SK-N-SH (cell line): ENCODE results near the gene SUCLG2. TPM values are rescaled to one million over a fixed set of nuclear protein-coding genes. Genes with fewer than 3 reads are reported as not detected.
"Not testable (repeated sequence)": the region's sequence is repeated elsewhere in the genome, so short reads cannot be mapped to it uniquely, and the experiment has no call there.

Experiments
- CTCF ChIA-PET: fragments of 300-600, 350-600 bp; formaldehyde crosslinking; extraction: SDS; loops from one replicate; lab custom pipeline; 2021; lab: Yijun Ruan, JAX
- POLR2A ChIA-PET: fragments of 350-600 bp; sonication (Branson Sonifier 250); formaldehyde crosslinking; extraction: SDS; loops from one replicate; lab custom pipeline; 2020; ENCODE audit warnings: antibody characterized with exemption, inconsistent platforms; lab: Yijun Ruan, JAX
- DNase-seq: peaks from one replicate; pipeline ENCODE4 v3.0.0; 2012
- H2AFZ ChIP-seq: fragments of 200-600 bp; sonication (generic); 2 replicates; pipeline ENCODE4 v1.8.1; 2016; ENCODE audit warnings: antibody characterized with exemption, mild to moderate bottlenecking, low read depth
- H3F3A ChIP-seq: fragments of 200-600 bp; sonication (generic); replicated peaks from 2 replicates; pipeline ENCODE3; 2016; ENCODE audit warnings: antibody characterized with exemption, mild to moderate bottlenecking; ENCODE audit not compliant: insufficient read depth
- H3K27ac ChIP-seq, 2 experiments: fragments of 200-500 bp in 1 of 2; fragments of 200-600 bp in 1 of 2; sonication (Bioruptor generic) in 1 of 2; sonication (generic), shearing (Covaris generic) in 1 of 2; 2 replicates each; pipeline versions ENCODE4 v1.5.1 to v1.6.1; 2014 to 2016; ENCODE audit warnings: low read depth in 2 of 2, inconsistent platforms in 1 of 2, low read length in 1 of 2, mild to moderate bottlenecking in 1 of 2, mixed read lengths in 1 of 2
- H3K27me3 ChIP-seq: fragments of 200-600 bp; sonication (generic), shearing (Covaris generic); 2 replicates; pipeline ENCODE4 v1.6.1; 2016; ENCODE audit warnings: mixed run types; ENCODE audit not compliant: insufficient read depth
- H3K36me3 ChIP-seq, 2 experiments: fragments of 200-500 bp in 1 of 2; fragments of 200-600 bp in 1 of 2; sonication (Bioruptor generic) in 1 of 2; sonication (generic) in 1 of 2; replicated peaks in 1 of 2; 2 replicates each; pipeline versions ENCODE3 to v1.5.1; 2014 to 2016; ENCODE audit warnings: low read length in 1 of 2, mild to moderate bottlenecking in 1 of 2; ENCODE audit not compliant: insufficient read depth in 2 of 2, control insufficient read depth in 1 of 2
- H3K4me1 ChIP-seq, 2 experiments: fragments of 200-500 bp in 1 of 2; fragments of 200-600 bp in 1 of 2; sonication (Bioruptor generic) in 1 of 2; sonication (generic), shearing (Covaris generic) in 1 of 2; 2 replicates each; pipeline versions ENCODE4 v1.5.1 to v1.6.1; 2014 to 2016; ENCODE audit warnings: low read depth in 1 of 2, low read length in 1 of 2, mixed run types in 1 of 2; ENCODE audit not compliant: insufficient read depth in 2 of 2, control insufficient read depth in 1 of 2
- H3K4me2 ChIP-seq: fragments of 200-600 bp; sonication (generic), shearing (Covaris generic); 2 replicates; pipeline ENCODE4 v1.6.1; 2017; ENCODE audit warnings: mixed run types
- H3K4me3 ChIP-seq, 2 experiments: fragments of 200-500 bp in 1 of 2; fragments of 200-600 bp in 1 of 2; sonication (Bioruptor generic) in 1 of 2; sonication (generic), shearing (Covaris generic) in 1 of 2; 2 replicates each; pipeline versions ENCODE4 v1.5.1 to v1.8.1; 2014 to 2016; ENCODE audit warnings: low read depth in 2 of 2, inconsistent platforms in 1 of 2, low read length in 1 of 2, mild to moderate bottlenecking in 1 of 2, mixed read lengths in 1 of 2, moderate library complexity in 1 of 2
- H3K79me2 ChIP-seq: fragments of 200-600 bp; sonication (generic); 2 replicates; pipeline ENCODE4 v1.8.1; 2017; ENCODE audit warnings: mild to moderate bottlenecking; ENCODE audit not compliant: insufficient read depth
- H3K9ac ChIP-seq: fragments of 200-600 bp; sonication (generic); 2 replicates; pipeline ENCODE4 v1.6.1; 2017; ENCODE audit warnings: mixed run types
- H3K9me2 ChIP-seq: fragments of 200-600 bp; sonication (generic); 2 replicates; pipeline ENCODE4 v1.6.1; 2017; ENCODE audit warnings: mixed run types
- H3K9me3 ChIP-seq: fragments of 200-600 bp; sonication (generic); 2 replicates; pipeline ENCODE4 v1.6.1; 2017; ENCODE audit warnings: mixed run types, mild to moderate bottlenecking, moderate library complexity
- H4K20me1 ChIP-seq: fragments of 200-600 bp; sonication (generic); 2 replicates; pipeline ENCODE4 v1.6.1; 2017; ENCODE audit warnings: mild to moderate bottlenecking, mixed run types; ENCODE audit not compliant: insufficient read depth
- ELF1 ChIP-seq: IDR thresholded peaks from 2 replicates; pipeline ENCODE4 v1.4.0; 2012
- FOXM1 ChIP-seq: IDR thresholded peaks from 2 replicates; pipeline ENCODE4 v1.4.0; 2012; ENCODE audit warnings: low read depth, mild to moderate bottlenecking
- GATA2 ChIP-seq: sonication (generic); formaldehyde crosslinking; IDR thresholded peaks from 2 replicates; pipeline ENCODE4 v1.5.0; 2020; ENCODE audit warnings: mild to moderate bottlenecking, missing genetic modification reagents
- MXI1 ChIP-seq: IDR thresholded peaks from 2 replicates; pipeline ENCODE4 v1.6.1; 2012; ENCODE audit warnings: mild to moderate bottlenecking, low read depth, low read length, improper control_type of control experiment
- POLR2AphosphoS5 ChIP-seq: IDR thresholded peaks from 2 replicates; pipeline ENCODE4 v1.6.1; 2012; ENCODE audit warnings: low read depth, low read length
- RAD21 ChIP-seq: IDR thresholded peaks from 2 replicates; pipeline ENCODE4 v1.6.1; 2012; ENCODE audit warnings: mild to moderate bottlenecking, low read length
- RCOR1 ChIP-seq: fragments of 150-350 bp; IDR thresholded peaks from 2 replicates; pipeline ENCODE4 v1.6.1; 2017; ENCODE audit warnings: antibody characterized with exemption, low read length
- REST ChIP-seq: IDR thresholded peaks from 2 replicates; pipeline ENCODE4 v1.6.1; 2012; ENCODE audit warnings: mild to moderate bottlenecking, low read depth, low read length, moderate library complexity
- SMC3 ChIP-seq: IDR thresholded peaks from 2 replicates; pipeline ENCODE4 v1.6.1; 2012; ENCODE audit warnings: low read depth, low read length, improper control_type of control experiment
- TAF1 ChIP-seq: IDR thresholded peaks from 2 replicates; pipeline ENCODE4 v1.6.1; 2012; ENCODE audit warnings: low read depth, mild to moderate bottlenecking, low read length, moderate library complexity, borderline replicate concordance
- TCF12 ChIP-seq: IDR thresholded peaks from 2 replicates; pipeline ENCODE4 v1.4.0; 2012
- YY1 ChIP-seq: IDR thresholded peaks from 2 replicates; pipeline ENCODE4 v1.4.0; 2012; ENCODE audit warnings: low read depth, mild to moderate bottlenecking
- ZBTB33 ChIP-seq: IDR thresholded peaks from 2 replicates; pipeline ENCODE4 v1.4.0; 2012; ENCODE audit warnings: low read depth, borderline replicate concordance
- WGBS: methylation state at CpG from one replicate; pipeline ENCODE4 v1.1.6; 2017; ENCODE audit warnings: low lambda C conversion rate; 5-methylcytosine and 5-hydroxymethylcytosine counted together
- polyA plus RNA-seq, 3 experiments: library from polyadenylated mRNA; depleted of rRNA; stranded (reverse); fragments of >200 nt; gene quantifications; 2 replicates each; pipeline ENCODE4 v1.2.3, GENCODE V29; 2012
- TF ChIP-seq, protein P1 (sequence below): fragments of 200-600 bp; sonication (generic); IDR thresholded peaks from 2 replicates; pipeline ENCODE4 v1.6.1; 2017; ENCODE audit warnings: antibody characterized with exemption, mild to moderate bottlenecking, moderate library complexity

Gene SUCLG2
- polyA plus RNA-seq, 1 of the 3 experiments (the other 2 are of a cell fraction) = 20.2 TPM

GRCh38 chr3:67550541-67550940 is 103.9 kb downstream of the SUCLG2 start:
- H2AFZ ChIP-seq = no peak overlapping the region
- H3K27ac ChIP-seq = no peak overlapping the region
- no peaks in the 10 kb centered on the region for H3F3A ChIP-seq
- H3K4me1 ChIP-seq = no peaks in the 10 kb centered on the region; a peak in 1 of 4 replicates
- ChIA-PET POLR2A (no interaction called here), CTCF (interaction anchor here (1.9 kb wide), 1 partner anchor 19 kb away, joined by 4 read pairs; no protein-coding TSS in a partner anchor)
- H3K9me3 ChIP-seq = no peaks in the 10 kb centered on the region
- no peak overlapping the region for H3K9ac ChIP-seq
- no peak overlapping the region for H3K4me3 ChIP-seq
- TF ChIP-seq SMC3 (no peak), YY1 (no peak), FOXM1 (no peak), GATA2 (CRISPR knock-in tag) (no peak), REST (no peak), TCF12 (no peak), MXI1 (no peak), ZBTB33 (no peak), RAD21 (no peak), TAF1 (no peak), ELF1 (no peak), POLR2AphosphoS5 (no peak), RCOR1 (no peak)
- TF ChIP-seq, protein P1, sequence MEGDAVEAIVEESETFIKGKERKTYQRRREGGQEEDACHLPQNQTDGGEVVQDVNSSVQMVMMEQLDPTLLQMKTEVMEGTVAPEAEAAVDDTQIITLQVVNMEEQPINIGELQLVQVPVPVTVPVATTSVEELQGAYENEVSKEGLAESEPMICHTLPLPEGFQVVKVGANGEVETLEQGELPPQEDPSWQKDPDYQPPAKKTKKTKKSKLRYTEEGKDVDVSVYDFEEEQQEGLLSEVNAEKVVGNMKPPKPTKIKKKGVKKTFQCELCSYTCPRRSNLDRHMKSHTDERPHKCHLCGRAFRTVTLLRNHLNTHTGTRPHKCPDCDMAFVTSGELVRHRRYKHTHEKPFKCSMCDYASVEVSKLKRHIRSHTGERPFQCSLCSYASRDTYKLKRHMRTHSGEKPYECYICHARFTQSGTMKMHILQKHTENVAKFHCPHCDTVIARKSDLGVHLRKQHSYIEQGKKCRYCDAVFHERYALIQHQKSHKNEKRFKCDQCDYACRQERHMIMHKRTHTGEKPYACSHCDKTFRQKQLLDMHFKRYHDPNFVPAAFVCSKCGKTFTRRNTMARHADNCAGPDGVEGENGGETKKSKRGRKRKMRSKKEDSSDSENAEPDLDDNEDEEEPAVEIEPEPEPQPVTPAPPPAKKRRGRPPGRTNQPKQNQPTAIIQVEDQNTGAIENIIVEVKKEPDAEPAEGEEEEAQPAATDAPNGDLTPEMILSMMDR = no peak
- H3K4me2 ChIP-seq = no peak overlapping the region
- WGBS = 97% methylated on average over 7 of the region's 7 CpGs
- no peaks in the 10 kb centered on the region for H3K9me2 ChIP-seq
- H3K36me3 ChIP-seq = no peaks in the 10 kb centered on the region
- no peaks in the 10 kb centered on the region for H4K20me1 ChIP-seq
- no peaks in the 10 kb centered on the region for H3K27me3 ChIP-seq
- no peaks in the 10 kb centered on the region; the same call in 1 of the 2 replicates for H3K79me2 ChIP-seq
- DNase-seq = no peak

- CTCF ChIA-PET, H3K27ac ChIP-seq, H3F3A ChIP-seq, H3K4me2 ChIP-seq, H3K9me3 ChIP-seq, H3K4me1 ChIP-seq, H2AFZ ChIP-seq, H3K9me2 ChIP-seq, H3K36me3 ChIP-seq, H3K9ac ChIP-seq, H3K4me3 ChIP-seq, H3K27me3 ChIP-seq, H4K20me1 ChIP-seq, POLR2A ChIA-PET, DNase-seq: not testable (repeated sequence)
- H3K79me2 ChIP-seq = peaks cover 11% of the 10 kb centered on the region
- 94% methylated on average over 3 of the region's 3 CpGs for WGBS
These were observed 111.7 kb downstream of the SUCLG2 start for GRCh38 chr3:67542502-67543250.
